Vagina (tissue), 2 donors: ENCODE measurements around the gene BEST4.

Experiments
- POLR2AphosphoS5 ChIP-seq, 2 donors: sonication (generic); formaldehyde crosslinking; IDR thresholded peaks; one replicate each; pipeline ENCODE4 v1.9.0; 2017; ENCODE audit warnings: antibody characterized with exemption in 2 of 2, mild to moderate bottlenecking in 2 of 2, low read depth in 1 of 2; ENCODE audit not compliant: insufficient read depth in 1 of 2
- TF ChIP-seq, protein P1 (sequence below), 3 experiments: fragments of 450-650 bp in 2 of 3; fragments of 200-600 bp in 1 of 3; sonication (generic) in 1 of 3; IDR thresholded peaks; one replicate each; pipeline ENCODE4 v1.5.1; 2017 to 2019; ENCODE audit warnings: antibody characterized with exemption in 3 of 3, mild to moderate bottlenecking in 2 of 3, moderate library complexity in 2 of 3

DNA sequence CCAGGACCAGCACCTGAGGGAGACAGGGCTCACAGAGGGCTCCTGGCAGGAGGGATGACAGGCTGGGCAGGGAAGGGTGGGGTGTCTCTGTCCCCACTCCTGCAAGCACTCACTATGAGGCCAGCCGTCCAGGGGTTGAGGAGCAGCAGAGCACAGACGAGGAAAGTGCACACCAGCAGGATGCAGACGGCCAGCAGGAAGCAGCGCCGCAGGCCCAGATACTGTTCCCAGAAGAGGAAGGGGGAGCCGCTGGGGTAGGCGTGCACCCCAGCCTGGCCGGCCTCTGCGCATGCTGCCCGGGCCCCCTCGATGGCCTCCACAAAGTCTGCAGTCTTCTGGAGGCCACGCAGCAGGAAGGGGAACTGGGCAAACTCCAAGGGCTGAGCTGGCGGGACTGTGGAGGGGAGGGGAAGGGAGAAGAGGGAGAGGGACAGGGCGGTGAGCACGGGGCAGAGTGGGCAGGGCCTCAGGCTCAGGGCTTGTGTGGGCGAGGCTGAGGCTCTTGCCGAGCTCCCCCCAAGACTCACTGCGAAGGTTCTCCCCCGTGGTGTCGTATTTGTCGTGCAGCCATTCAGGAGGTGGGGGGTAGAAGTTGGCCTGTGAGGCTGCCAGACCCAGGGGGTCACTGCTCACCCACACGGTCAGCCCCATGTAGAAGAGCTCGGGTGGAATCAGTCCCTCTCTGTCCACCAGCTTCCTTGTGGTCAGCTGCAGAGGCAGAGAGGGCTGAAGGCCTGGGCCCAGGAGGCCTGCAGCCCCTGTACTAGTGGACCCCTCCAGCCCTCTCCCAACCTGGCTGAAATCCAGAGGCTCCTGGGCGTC is 38.6 kb upstream of the BEST4 start:
- TF ChIP-seq, protein P1, sequence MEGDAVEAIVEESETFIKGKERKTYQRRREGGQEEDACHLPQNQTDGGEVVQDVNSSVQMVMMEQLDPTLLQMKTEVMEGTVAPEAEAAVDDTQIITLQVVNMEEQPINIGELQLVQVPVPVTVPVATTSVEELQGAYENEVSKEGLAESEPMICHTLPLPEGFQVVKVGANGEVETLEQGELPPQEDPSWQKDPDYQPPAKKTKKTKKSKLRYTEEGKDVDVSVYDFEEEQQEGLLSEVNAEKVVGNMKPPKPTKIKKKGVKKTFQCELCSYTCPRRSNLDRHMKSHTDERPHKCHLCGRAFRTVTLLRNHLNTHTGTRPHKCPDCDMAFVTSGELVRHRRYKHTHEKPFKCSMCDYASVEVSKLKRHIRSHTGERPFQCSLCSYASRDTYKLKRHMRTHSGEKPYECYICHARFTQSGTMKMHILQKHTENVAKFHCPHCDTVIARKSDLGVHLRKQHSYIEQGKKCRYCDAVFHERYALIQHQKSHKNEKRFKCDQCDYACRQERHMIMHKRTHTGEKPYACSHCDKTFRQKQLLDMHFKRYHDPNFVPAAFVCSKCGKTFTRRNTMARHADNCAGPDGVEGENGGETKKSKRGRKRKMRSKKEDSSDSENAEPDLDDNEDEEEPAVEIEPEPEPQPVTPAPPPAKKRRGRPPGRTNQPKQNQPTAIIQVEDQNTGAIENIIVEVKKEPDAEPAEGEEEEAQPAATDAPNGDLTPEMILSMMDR (IDR thresholded peaks at IDR 0.05), result no peak
- peak in 1 of 2 donors; percentile 64 for TF ChIP-seq POLR2AphosphoS5 (IDR thresholded peaks at IDR 0.05; ENCODE audit: insufficient read depth in 1 of 2, low read depth in 1 of 2)
